ENCODE measurements around the gene TAOK2.
A peak's percentile ranks its signal among the peaks of the same experiment; 100 is the strongest.
"Not testable (repeated sequence)": the region's sequence is repeated elsewhere in the genome, so short reads cannot be mapped to it uniquely, and the experiment has no call there.

TAOK2 gene

GRCh38 chr16:30025156-30025555 is 51.5 kb downstream of the TAOK2 start:
- no peak for DNase-seq (ENCODE audit: low spot score)

- DNase-seq (ENCODE audit: low spot score) = no peak
These were observed 51.9 kb downstream of the TAOK2 start for GRCh38 chr16:30025574-30025973.

- no peak for DNase-seq (ENCODE audit: low spot score)
These were observed 52.8 kb downstream of the TAOK2 start for GRCh38 chr16:30026449-30026848.

GRCh38 chr16:30027588-30028437 is 54.1 kb downstream of the TAOK2 start:
- no peak for DNase-seq (ENCODE audit: low spot score)

- DNase-seq (ENCODE audit: low spot score) = peak; percentile 33
These were observed 54.9 kb downstream of the TAOK2 start for GRCh38 chr16:30028438-30029076.

GRCh38 chr16:30030011-30030685 is 56.5 kb downstream of the TAOK2 start:
- DNase-seq (ENCODE audit: low spot score) = no peak

GRCh38 chr16:30030841-30031413 is 57.3 kb downstream of the TAOK2 start, which contains the start of gene TLCD3B:
Gene TLCD3B (minus strand): TSS chr16:30031271. CDS start chr16:30030527, 744 bp downstream.
- DNase-seq (ENCODE audit: low spot score) = peak; percentile 42

- DNase-seq (ENCODE audit: low spot score) = no peak
These were observed 57.8 kb downstream of the TAOK2 start for GRCh38 chr16:30031477-30031918.

GRCh38 chr16:30032083-30032819 is 58.6 kb downstream of the TAOK2 start:
- peak; percentile 79 for DNase-seq (ENCODE audit: low spot score)

- DNase-seq (ENCODE audit: low spot score) = no peak
These were observed 59.6 kb downstream of the TAOK2 start for GRCh38 chr16:30033270-30033669.

- DNase-seq (ENCODE audit: low spot score) = no peak
These were observed 66.6 kb downstream of the TAOK2 start for GRCh38 chr16:30040221-30040620.

- not testable (repeated sequence) for DNase-seq (ENCODE audit: low spot score)
These were observed 67.0 kb downstream of the TAOK2 start for GRCh38 chr16:30040690-30041089.

GRCh38 chr16:30041841-30042240 is 68.2 kb downstream of the TAOK2 start:
- DNase-seq (ENCODE audit: low spot score) = peak; percentile 39

Measured in AG20443 (cell line).